SK-N-SH treated with all-trans-retinoic acid at 6 μM for 48 hours (cell line): ENCODE results near the gene PDZD2.
"Not testable (repeated sequence)": the region's sequence is repeated elsewhere in the genome, so short reads cannot be mapped to it uniquely, and the experiment has no call there.

Experiments
- ATAC-seq: fragments of 200-7000 bp; cut with Tn5 transposase; 3 replicates; pipeline ENCODE4 v1.9.1; 2020; ENCODE audit warnings: mild to moderate bottlenecking, moderate library complexity
- ARNTL ChIP-seq: fragments of 450-650 bp; formaldehyde crosslinking; IDR thresholded peaks from 2 replicates; pipeline ENCODE4 v1.5.0; 2020; ENCODE audit warnings: low read depth, mild to moderate bottlenecking, moderate library complexity, borderline replicate concordance
- BACH2 ChIP-seq: fragments of 250-450 bp; sonication (Bioruptor Pico); IDR thresholded peaks from 2 replicates; pipeline ENCODE4 v1.9.0; 2021; ENCODE audit warnings: mild to moderate bottlenecking, borderline replicate concordance
- CSDC2 ChIP-seq: fragments of 250-450 bp; sonication (Bioruptor Pico); IDR thresholded peaks from 2 replicates; pipeline ENCODE4 v1.5.0; 2020; ENCODE audit warnings: mild to moderate bottlenecking, moderate library complexity
- CSRNP3 ChIP-seq: fragments of 250-450 bp; sonication (Bioruptor Pico); IDR thresholded peaks from 2 replicates; pipeline ENCODE4 v1.5.1; 2021; ENCODE audit warnings: mild to moderate bottlenecking, moderate library complexity
- ESRRG ChIP-seq: fragments of 250-450 bp; sonication (Bioruptor Pico); IDR thresholded peaks from 2 replicates; pipeline ENCODE4 v1.6.1; 2021; ENCODE audit warnings: mild to moderate bottlenecking
- GLIS3 ChIP-seq: fragments of 250-450 bp; sonication (Bioruptor Pico); IDR thresholded peaks from 2 replicates; pipeline ENCODE4 v1.5.0; 2020; ENCODE audit warnings: mild to moderate bottlenecking, moderate library complexity
- ISL1 ChIP-seq: fragments of 250-450 bp; sonication (Bioruptor Pico); IDR thresholded peaks from 2 replicates; pipeline ENCODE4 v2.1.2; 2022; ENCODE audit warnings: mild to moderate bottlenecking, moderate library complexity
- OSR1 ChIP-seq: fragments of 250-450 bp; sonication (Bioruptor Pico); IDR thresholded peaks from 2 replicates; pipeline ENCODE4 v1.8.0; 2022; ENCODE audit warnings: moderate library complexity, mild to moderate bottlenecking, inconsistent platforms
- PATZ1 ChIP-seq: fragments of 250-450 bp; sonication (Bioruptor Pico); IDR thresholded peaks from 2 replicates; pipeline ENCODE4 v1.8.0; 2020; ENCODE audit warnings: mild to moderate bottlenecking, moderate library complexity, borderline replicate concordance
- PPARA ChIP-seq: fragments of 250-450 bp; sonication (Bioruptor Pico); IDR thresholded peaks from 2 replicates; pipeline ENCODE4 v1.5.0; 2020; ENCODE audit warnings: mild to moderate bottlenecking, borderline replicate concordance
- RARB ChIP-seq: fragments of 250-450 bp; sonication (Bioruptor Pico); IDR thresholded peaks from 2 replicates; pipeline ENCODE4 v1.8.0; 2021; ENCODE audit warnings: mild to moderate bottlenecking, moderate library complexity
- SNAI2 ChIP-seq: fragments of 250-450 bp; sonication (Bioruptor Pico); IDR thresholded peaks from 2 replicates; pipeline ENCODE4 v1.5.0; 2020; ENCODE audit warnings: mild to moderate bottlenecking, moderate library complexity
- TCF4 ChIP-seq: fragments of 250-450 bp; sonication (Bioruptor Pico); IDR thresholded peaks from 2 replicates; pipeline ENCODE4 v1.8.0; 2021; ENCODE audit warnings: mild to moderate bottlenecking, moderate library complexity, borderline replicate concordance
- TOX ChIP-seq: fragments of 250-450 bp; sonication (Bioruptor Pico); IDR thresholded peaks from 2 replicates; pipeline ENCODE4 v1.8.0; 2021; ENCODE audit warnings: mild to moderate bottlenecking, moderate library complexity, borderline replicate concordance
- TSHZ2 ChIP-seq: fragments of 250-450 bp; sonication (Bioruptor Pico); IDR thresholded peaks from 2 replicates; pipeline ENCODE4 v1.5.0; 2020; ENCODE audit warnings: mild to moderate bottlenecking, moderate library complexity
- ZC3H10 ChIP-seq: fragments of 250-450 bp; sonication (Bioruptor Pico); IDR thresholded peaks from 2 replicates; pipeline ENCODE4 v1.5.1; 2021; ENCODE audit warnings: mild to moderate bottlenecking, moderate library complexity
- ZFP3 ChIP-seq: fragments of 250-450 bp; sonication (Bioruptor Pico); IDR thresholded peaks from 2 replicates; pipeline ENCODE4 v1.5.0; 2020; ENCODE audit warnings: mild to moderate bottlenecking, moderate library complexity
- ZFP30 ChIP-seq: fragments of 450-650 bp; formaldehyde crosslinking; IDR thresholded peaks from 2 replicates; pipeline ENCODE4 v1.5.0; 2022; ENCODE audit warnings: mild to moderate bottlenecking, moderate library complexity
- ZNF565 ChIP-seq: fragments of 450-650 bp; formaldehyde crosslinking; conservative IDR thresholded peaks from 2 replicates; pipeline ENCODE4 v1.5.0; 2020; ENCODE audit warnings: low read depth, mild to moderate bottlenecking, moderate library complexity
- ZNF70 ChIP-seq: fragments of 450-650 bp; formaldehyde crosslinking; IDR thresholded peaks from 2 replicates; pipeline ENCODE4 v1.5.0; 2020; ENCODE audit warnings: mild to moderate bottlenecking, moderate library complexity
- ZNF8 ChIP-seq: fragments of 450-650 bp; formaldehyde crosslinking; IDR thresholded peaks from 2 replicates; pipeline ENCODE4 v1.5.0; 2020; ENCODE audit warnings: mild to moderate bottlenecking, moderate library complexity
- TF ChIP-seq, protein P1 (sequence below): fragments of 250-450 bp; sonication (Bioruptor Pico); IDR thresholded peaks from 2 replicates; pipeline ENCODE4 v1.5.1; 2020; ENCODE audit warnings: low read depth, mild to moderate bottlenecking, moderate library complexity

The PDZD2 gene

GRCh38 chr5:31688515-31689092, 49.7 kb downstream of the PDZD2 start:
- ATAC-seq = no peak
- TF ChIP-seq TOX (CRISPR knock-in tag) (no peak), BACH2 (CRISPR knock-in tag) (no peak), ISL1 (CRISPR knock-in tag) (no peak)
- TF ChIP-seq, all 23 proteins: peak for 0

GRCh38 chr5:31691408-31691807, 52.5 kb downstream of the PDZD2 start:
- ATAC-seq = not testable (repeated sequence)

- TF ChIP-seq CSRNP3 (CRISPR knock-in tag) (no peak), ZNF565 (CRISPR knock-in tag) (no peak), ZFP30 (CRISPR knock-in tag) (no peak), ZNF8 (CRISPR knock-in tag) (no peak), ZNF70 (no peak), PATZ1 (no peak), ZFP3 (CRISPR knock-in tag) (no peak), ISL1 (CRISPR knock-in tag) (no peak), GLIS3 (no peak)
- TF ChIP-seq, protein P1, sequence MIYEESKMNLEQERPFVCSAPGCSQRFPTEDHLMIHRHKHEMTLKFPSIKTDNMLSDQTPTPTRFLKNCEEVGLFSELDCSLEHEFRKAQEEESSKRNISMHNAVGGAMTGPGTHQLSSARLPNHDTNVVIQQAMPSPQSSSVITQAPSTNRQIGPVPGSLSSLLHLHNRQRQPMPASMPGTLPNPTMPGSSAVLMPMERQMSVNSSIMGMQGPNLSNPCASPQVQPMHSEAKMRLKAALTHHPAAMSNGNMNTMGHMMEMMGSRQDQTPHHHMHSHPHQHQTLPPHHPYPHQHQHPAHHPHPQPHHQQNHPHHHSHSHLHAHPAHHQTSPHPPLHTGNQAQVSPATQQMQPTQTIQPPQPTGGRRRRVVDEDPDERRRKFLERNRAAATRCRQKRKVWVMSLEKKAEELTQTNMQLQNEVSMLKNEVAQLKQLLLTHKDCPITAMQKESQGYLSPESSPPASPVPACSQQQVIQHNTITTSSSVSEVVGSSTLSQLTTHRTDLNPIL (CRISPR knock-in tag) = no peak
- ATAC-seq = no peak
These were observed 53.8 kb downstream of the PDZD2 start for GRCh38 chr5:31692561-31693221.

GRCh38 chr5:31698673-31699072, 59.7 kb downstream of the PDZD2 start:
- no peak for ATAC-seq
- no peak for TF ChIP-seq ARNTL
- TF ChIP-seq ESRRG (CRISPR knock-in tag) = no peak
- TF ChIP-seq ZNF70 = no peak
- TF ChIP-seq, protein P1 (CRISPR knock-in tag) = no peak
- TF ChIP-seq ZFP30 (CRISPR knock-in tag) = no peak
- TF ChIP-seq CSRNP3 (CRISPR knock-in tag) = no peak
- no peak for TF ChIP-seq ZNF8 (CRISPR knock-in tag)
- TF ChIP-seq TCF4 (CRISPR knock-in tag) = no peak
- TF ChIP-seq ZC3H10 (CRISPR knock-in tag) = no peak
- no peak for TF ChIP-seq PPARA (CRISPR knock-in tag)
- no peak for TF ChIP-seq CSDC2
- TF ChIP-seq ZNF565 (CRISPR knock-in tag) = no peak
- TF ChIP-seq TSHZ2 = no peak
- no peak for TF ChIP-seq OSR1
- no peak for TF ChIP-seq TOX (CRISPR knock-in tag)
- no peak for TF ChIP-seq SNAI2 (CRISPR knock-in tag)
- no peak for TF ChIP-seq BACH2 (CRISPR knock-in tag)
- no peak for TF ChIP-seq ZFP3 (CRISPR knock-in tag)
- no peak for TF ChIP-seq RARB (CRISPR knock-in tag)
- no peak for TF ChIP-seq ISL1 (CRISPR knock-in tag)
- TF ChIP-seq, all 23 proteins: peak for 0
